H1 (cell line): ENCODE data around the gene AOPEP. TPM values are rescaled to one million over a fixed set of nuclear protein-coding genes. Genes with fewer than 3 reads are reported as not detected.

Experiments used
- CTCF ChIA-PET: fragments of 300-600 bp; sonication (Branson Sonifier 250); formaldehyde crosslinking; loops from one replicate; lab custom pipeline; 2021; ENCODE audit not compliant: partially characterized antibody; lab: Charles Lee
- POLR2A ChIA-PET: fragments of 300-600 bp; sonication (Branson Sonifier 250); formaldehyde crosslinking; loops from one replicate; lab custom pipeline; 2021; ENCODE audit warnings: inconsistent platforms; ENCODE audit not compliant: partially characterized antibody; lab: Charles Lee
- DNase-seq, 2 experiments: peaks; one replicate each; pipeline versions ENCODE4 v3.0.0 to v3.0.0-alpha.2; 2010 to 2022; ENCODE audit warnings: low spot score in 2 of 2, low read depth in 1 of 2, mixed read lengths in 1 of 2
- FAIRE-seq: peaks from 2 replicates; lab custom pipeline; 2011; peaks lifted over from hg19 to GRCh38; lab: Jason Lieb, UNC
- H2AFZ ChIP-seq: 2 replicates; pipeline ENCODE4 v1.8.1; 2012; ENCODE audit warnings: low read length, inconsistent platforms
- H2AK5ac ChIP-seq: 2 replicates; pipeline ENCODE4 v1.6.1; 2013; ENCODE audit warnings: low read depth, low read length
- H2BK120ac ChIP-seq: replicated peaks from 2 replicates; pipeline ENCODE3; 2013; ENCODE audit warnings: low read depth, low read length, inconsistent platforms
- H2BK12ac ChIP-seq: 2 replicates; pipeline ENCODE4 v1.6.1; 2013; ENCODE audit warnings: low read depth, low read length
- H2BK15ac ChIP-seq: 2 replicates; pipeline ENCODE4 v1.6.1; 2013; ENCODE audit warnings: low read length
- H2BK20ac ChIP-seq: 2 replicates; pipeline ENCODE4 v1.6.1; 2013; ENCODE audit warnings: low read length
- H2BK5ac ChIP-seq: 2 replicates; pipeline ENCODE4 v1.6.1; 2013; ENCODE audit warnings: low read depth, low read length
- H3K14ac ChIP-seq: 2 replicates; pipeline ENCODE4 v1.6.1; 2013; ENCODE audit warnings: inconsistent platforms; ENCODE audit not compliant: insufficient read length
- H3K18ac ChIP-seq: 2 replicates; pipeline ENCODE4 v1.6.1; 2013; ENCODE audit warnings: low read length; ENCODE audit errors: extremely low read depth
- H3K23ac ChIP-seq: 2 replicates; pipeline ENCODE4 v1.6.1; 2013; ENCODE audit warnings: inconsistent platforms; ENCODE audit not compliant: insufficient read length
- H3K23me2 ChIP-seq: 2 replicates; pipeline ENCODE4 v1.6.1; 2013; ENCODE audit warnings: low read depth, low read length
- H3K27ac ChIP-seq: 2 replicates; pipeline ENCODE4 v1.6.1; 2011; ENCODE audit warnings: low read depth, low read length, inconsistent platforms
- H3K27me3 ChIP-seq, 4 experiments: replicated peaks in 1 of 4; 1 replicate in 1 of 4; 2 replicates in 3 of 4; pipeline versions ENCODE4 v1.6.1 to v1.8.1; 2011 to 2013; ENCODE audit warnings: low read length in 3 of 4, mild to moderate bottlenecking in 3 of 4, inconsistent platforms in 2 of 4, mixed read lengths in 2 of 4, moderate library complexity in 1 of 4; ENCODE audit not compliant: control insufficient read depth in 3 of 4, insufficient read depth in 3 of 4; ENCODE audit errors: extremely low read depth in 1 of 4
- H3K36me3 ChIP-seq, 4 experiments: 2 replicates each; pipeline versions ENCODE4 v1.6.1 to v1.8.1; 2011 to 2013; ENCODE audit warnings: mild to moderate bottlenecking in 4 of 4, low read length in 3 of 4, moderate library complexity in 2 of 4, control low read depth in 1 of 4, inconsistent platforms in 1 of 4; ENCODE audit not compliant: insufficient read depth in 4 of 4, control insufficient read depth in 2 of 4
- H3K4ac ChIP-seq: replicated peaks from 2 replicates; pipeline ENCODE3; 2013; ENCODE audit warnings: low read length, low read depth, mixed read lengths, inconsistent platforms; ENCODE audit not compliant: insufficient read length
- H3K4me1 ChIP-seq, 4 experiments: replicated peaks in 1 of 4; 1 replicate in 1 of 4; 2 replicates in 3 of 4; pipeline versions ENCODE4 v1.6.1 to v1.8.1; 2011 to 2013; ENCODE audit warnings: low read length in 3 of 4, inconsistent platforms in 2 of 4, mixed read lengths in 1 of 4; ENCODE audit not compliant: insufficient read depth in 4 of 4, control insufficient read depth in 3 of 4
- H3K4me2 ChIP-seq, 2 experiments: 2 replicates each; pipeline versions ENCODE4 v1.6.1 to v1.8.1; 2011 to 2013; ENCODE audit warnings: low read depth in 2 of 2, low read length in 2 of 2, control low read depth in 1 of 2, inconsistent platforms in 1 of 2, mild to moderate bottlenecking in 1 of 2; ENCODE audit not compliant: insufficient read depth in 1 of 2
- H3K4me3 ChIP-seq, 4 experiments: fragments of 200-600, 300-600 bp in 1 of 4; sonication (generic), shearing (Covaris generic), sonication (Bioruptor Twin) in 1 of 4; 2 replicates each; pipeline versions ENCODE4 v1.5.1 to v1.8.1; 2011 to 2016; ENCODE audit warnings: low read length in 4 of 4, low read depth in 3 of 4, control low read depth in 2 of 4, inconsistent platforms in 2 of 4, mild to moderate bottlenecking in 2 of 4, mixed read lengths in 1 of 4, moderate library complexity in 1 of 4; ENCODE audit not compliant: insufficient read depth in 2 of 4; ENCODE audit errors: extremely low read depth in 1 of 4
- H3K56ac ChIP-seq: replicated peaks from 2 replicates; pipeline ENCODE3; 2013; ENCODE audit warnings: low read depth, mild to moderate bottlenecking, mixed read lengths, low read length, inconsistent platforms; ENCODE audit not compliant: insufficient read length
- H3K79me1 ChIP-seq: 2 replicates; pipeline ENCODE4 v1.6.1; 2013; ENCODE audit warnings: low read depth, low read length, control low read depth
- H3K79me2 ChIP-seq, 2 experiments: 2 replicates each; pipeline versions ENCODE4 v1.6.1 to v1.8.1; 2012 to 2013; ENCODE audit warnings: low read length in 2 of 2, mild to moderate bottlenecking in 2 of 2, inconsistent platforms in 1 of 2; ENCODE audit not compliant: insufficient read depth in 2 of 2, control insufficient read depth in 1 of 2
- H3K9ac ChIP-seq, 4 experiments: replicated peaks in 1 of 4; 1 replicate in 1 of 4; 2 replicates in 3 of 4; pipeline versions ENCODE4 v1.6.1 to v1.8.1; 2011 to 2013; ENCODE audit warnings: low read depth in 3 of 4, low read length in 3 of 4, control low read depth in 2 of 4, mild to moderate bottlenecking in 2 of 4, moderate library complexity in 2 of 4, inconsistent platforms in 1 of 4; ENCODE audit errors: extremely low read depth in 1 of 4
- H3K9me3 ChIP-seq, 2 experiments: 2 replicates each; pipeline versions ENCODE4 v1.6.1 to v1.8.1; 2012 to 2013; ENCODE audit warnings: mild to moderate bottlenecking in 2 of 2, moderate library complexity in 2 of 2, control low read depth in 1 of 2, inconsistent platforms in 1 of 2, low read depth in 1 of 2, low read length in 1 of 2, mixed read lengths in 1 of 2; ENCODE audit not compliant: insufficient read depth in 2 of 2
- H4K20me1 ChIP-seq, 2 experiments: replicated peaks in 1 of 2; 2 replicates each; pipeline versions ENCODE3 to v1.8.1; 2011 to 2013; ENCODE audit warnings: inconsistent platforms in 2 of 2, low read length in 2 of 2, mild to moderate bottlenecking in 1 of 2; ENCODE audit not compliant: insufficient read depth in 2 of 2, control insufficient read depth in 1 of 2
- H4K5ac ChIP-seq: 2 replicates; pipeline ENCODE4 v1.6.1; 2013; ENCODE audit warnings: low read length, low read depth, mixed read lengths, inconsistent platforms; ENCODE audit not compliant: insufficient read length
- H4K8ac ChIP-seq: 2 replicates; pipeline ENCODE4 v1.8.0; 2013; ENCODE audit warnings: mild to moderate bottlenecking, moderate library complexity, low read length, inconsistent platforms; ENCODE audit not compliant: insufficient read depth; ENCODE audit errors: extremely low read depth
- H4K91ac ChIP-seq: replicated peaks from 2 replicates; pipeline ENCODE3; 2013; ENCODE audit warnings: low read length, mixed read lengths, inconsistent platforms; ENCODE audit not compliant: insufficient read length
- BRCA1 ChIP-seq: IDR thresholded peaks from 2 replicates; pipeline ENCODE4 v1.6.1; 2012; ENCODE audit warnings: low read depth, low read length, improper control_type of control experiment
- CTCF ChIP-seq, 3 experiments: IDR thresholded peaks; 1 replicate in 2 of 3; 2 replicates in 1 of 3; pipeline versions ENCODE4 v1.5.1 to v1.6.1; 2011; ENCODE audit warnings: low read length in 3 of 3, mild to moderate bottlenecking in 3 of 3, inconsistent platforms in 2 of 3, low read depth in 1 of 3, moderate library complexity in 1 of 3; ENCODE audit not compliant: insufficient read depth in 1 of 3; ENCODE audit errors: control extremely low read depth in 1 of 3
- EGR1 ChIP-seq: IDR thresholded peaks from 2 replicates; pipeline ENCODE4 v1.6.1; 2011; ENCODE audit warnings: low read depth, low read length, borderline replicate concordance
- MAX ChIP-seq: IDR thresholded peaks from 2 replicates; pipeline ENCODE4 v1.6.1; 2012; ENCODE audit warnings: inconsistent platforms
- POLR2A ChIP-seq, 2 experiments: IDR thresholded peaks; 1 replicate in 1 of 2; 2 replicates in 1 of 2; pipeline ENCODE4 v1.6.1; 2011; ENCODE audit warnings: low read depth in 2 of 2, low read length in 2 of 2, mild to moderate bottlenecking in 2 of 2; ENCODE audit errors: control extremely low read depth in 1 of 2
- RNF2 ChIP-seq: fragments of 200-900, 300-1000 bp; sonication (generic); IDR thresholded peaks from 2 replicates; pipeline ENCODE4 v1.7.1; 2016; ENCODE audit warnings: borderline replicate concordance, low read depth, mild to moderate bottlenecking, antibody characterized with exemption, low read length; ENCODE audit not compliant: poor library complexity, severe bottlenecking; ENCODE audit errors: missing control alignments
- TEAD4 ChIP-seq: IDR thresholded peaks from 2 replicates; pipeline ENCODE4 v1.6.1; 2012; ENCODE audit warnings: low read depth, low read length, inconsistent platforms, mixed read lengths
- USF2 ChIP-seq: IDR thresholded peaks from 2 replicates; pipeline ENCODE4 v1.6.1; 2011; ENCODE audit warnings: low read length, improper control_type of control experiment
- WGBS, 2 experiments: shearing (Covaris generic) in 1 of 2; methylation state at CpG; one replicate each; pipeline versions ENCODE4 v1.1.6 to v1.1.7; 2013 to 2015; ENCODE audit warnings: low lambda C conversion rate in 2 of 2, mixed read lengths in 2 of 2, inconsistent platforms in 1 of 2, low coverage in 1 of 2, missing lambda C conversion rate in 1 of 2; ENCODE audit not compliant: insufficient replicate concordance in 2 of 2, insufficient coverage in 1 of 2, insufficient read length in 1 of 2; ENCODE audit errors: extremely low coverage in 1 of 2, missing lambda C conversion rate in 1 of 2; 5-methylcytosine and 5-hydroxymethylcytosine counted together
- polyA plus RNA-seq, 7 experiments: library from polyadenylated mRNA; depleted of rRNA in 3 of 7; stranded (reverse) in 5 of 7; unstranded in 2 of 7; fragments of >200 nt in 5 of 7; fragments of 200-250 nt in 2 of 7; gene quantifications; 1 replicate in 5 of 7; 2 replicates in 1 of 7; 4 replicates in 1 of 7; pipeline versions ENCODE4 v1.2.1 to v1.2.3, GENCODE V29; 2011 to 2013; ENCODE audit warnings: missing spikeins in 2 of 7, mixed read lengths in 2 of 7
- total RNA-seq: library from RNA; stranded (reverse); fragmentation: NEBNext Ultra II Directional; extraction: Animal tissue kit (Norgen Biotek cat#: 25700); gene quantifications from 2 replicates; pipeline ENCODE4 v1.2.1, GENCODE V29; 2021

The AOPEP gene
- total and polyA plus RNA-seq, 2 of the 8 experiments (the other 6 are each of a cell fraction or from before 2014, with no cell fraction given) = 6.1 to 14.3 TPM

- Histone ChIP-seq H3K23ac (no peak overlapping the region), H3K4me2 (no peak overlapping the region; a peak in 1 of 4 replicates), H3K14ac (no peak overlapping the region), H3K4ac (peak overlapping the region; percentile 14), H2BK20ac (no peak overlapping the region), H3K56ac (no peak overlapping the region), H3K4me1 (peaks cover 0 to 12% (median 7%) of the 10 kb centered on the region in 4 experiments), H3K18ac (no peak overlapping the region), H2AK5ac (no peak overlapping the region), H3K9ac (no peak overlapping the region), H4K20me1 (peaks cover 1 to 2% of the 10 kb centered on the region in 2 experiments), H4K8ac (no peak overlapping the region), H3K9me3 (no peaks in the 10 kb centered on the region), H2BK120ac (no peak overlapping the region), H4K5ac (no peak overlapping the region), H2BK15ac (no peak overlapping the region), H3K23me2 (no peaks in the 10 kb centered on the region), H3K36me3 (peaks cover 0 to 2% (median 0%) of the 10 kb centered on the region in 4 experiments; a peak in 1 of 8 replicates), H3K27me3 (no peaks in the 10 kb centered on the region), H3K27ac (no peak overlapping the region), H3K4me3 (no peak overlapping the region), H3K79me2 (no peaks in the 10 kb centered on the region), H4K91ac (no peak overlapping the region), H2BK5ac (no peak overlapping the region), H3K79me1 (no peaks in the 10 kb centered on the region), H2AFZ (no peak overlapping the region), H2BK12ac (no peak overlapping the region)
- ChIA-PET CTCF (interaction anchor here (0.7 to 2.8 kb wide), 11 partner anchors 13 to 409 kb away, joined by 3 to 20 read pairs (median 3); no protein-coding TSS in a partner anchor), POLR2A (interaction anchor here (0.6 kb wide), 1 partner anchor 108 kb away, joined by 3 read pairs; no protein-coding TSS in a partner anchor)
- 89% methylated on average over 16 of the region's 16 CpGs; no CpG with 5 or more reads in 1 of the 2 experiments for WGBS, 2 experiments
- FAIRE-seq (no peak), DNase-seq (no peak)
- no peak for TF ChIP-seq USF2
- no peak for TF ChIP-seq BRCA1
- TF ChIP-seq TEAD4 = no peak
- no peak for TF ChIP-seq POLR2A (IDR thresholded peaks at IDR 0.05; ENCODE audit: control extremely low read depth in 1 of 2, low read depth in 2 of 2, low read length in 2 of 2)
- TF ChIP-seq CTCF (IDR thresholded peaks at IDR 0.05; ENCODE audit: control extremely low read depth in 1 of 3, insufficient read depth in 1 of 3, low read depth in 1 of 3, low read length in 3 of 3) = no peak
- TF ChIP-seq EGR1 = no peak
- no peak for TF ChIP-seq RNF2
- no peak for TF ChIP-seq MAX
Observed at GRCh38 chr9:95089257-95090022, 362.9 kb downstream of the AOPEP start.
